ENCODE results near the gene CCNK. TPM values are rescaled to one million over a fixed set of nuclear protein-coding genes. Genes with fewer than 3 reads are reported as not detected.

CCNK gene
- total RNA-seq, 4 donors from 2014 or later, result 21.1 to 26.8 (median 25.1) TPM

- no peak for TF ChIP-seq CTCF (IDR thresholded peaks at IDR 0.05; ENCODE audit: low read depth)
Observed at GRCh38 chr14:99516871-99517642, 35.8 kb downstream of the CCNK start.

GRCh38 chr14:99517643-99518381 is 36.6 kb downstream of the CCNK start:
- TF ChIP-seq CTCF (IDR thresholded peaks at IDR 0.05; ENCODE audit: low read depth), result no peak

- TF ChIP-seq CTCF (IDR thresholded peaks at IDR 0.05; ENCODE audit: low read depth), result no peak
Observed at GRCh38 chr14:99518441-99519346, 37.5 kb downstream of the CCNK start.

- no peak for TF ChIP-seq CTCF (IDR thresholded peaks at IDR 0.05; ENCODE audit: low read depth)
Observed at GRCh38 chr14:99519347-99519881, 38.2 kb downstream of the CCNK start.

GRCh38 chr14:99519931-99520421 is 38.8 kb downstream of the CCNK start:
- TF ChIP-seq CTCF (IDR thresholded peaks at IDR 0.05; ENCODE audit: low read depth), result no peak

GRCh38 chr14:99520571-99521081 is 39.4 kb downstream of the CCNK start:
- no peak for TF ChIP-seq CTCF (IDR thresholded peaks at IDR 0.05; ENCODE audit: low read depth)

Data from subcutaneous adipose tissue (tissue), 4 donors.